Umbilical cord (tissue), 2 donors: ENCODE data around the gene HELT. TPM values are rescaled to one million over a fixed set of nuclear protein-coding genes. Genes with fewer than 3 reads are reported as not detected.
"Not testable (repeated sequence)": the region's sequence is repeated elsewhere in the genome, so short reads cannot be mapped to it uniquely, and the experiment has no call there.

Experiments used
- DNase-seq: peaks from one replicate; pipeline ENCODE4 v3.0.0-alpha.2; 2015; ENCODE audit warnings: low spot score
- total RNA-seq: library from RNA; depleted of rRNA; stranded (reverse); fragments of >200 nt; gene quantifications from one replicate; pipeline ENCODE4 v1.2.3, GENCODE V29; 2014; ENCODE audit warnings: low replicate concordance; ENCODE audit not compliant: insufficient read depth

Gene HELT
- total RNA-seq, 1 donor from 2014 or later, result not detected

DNA sequence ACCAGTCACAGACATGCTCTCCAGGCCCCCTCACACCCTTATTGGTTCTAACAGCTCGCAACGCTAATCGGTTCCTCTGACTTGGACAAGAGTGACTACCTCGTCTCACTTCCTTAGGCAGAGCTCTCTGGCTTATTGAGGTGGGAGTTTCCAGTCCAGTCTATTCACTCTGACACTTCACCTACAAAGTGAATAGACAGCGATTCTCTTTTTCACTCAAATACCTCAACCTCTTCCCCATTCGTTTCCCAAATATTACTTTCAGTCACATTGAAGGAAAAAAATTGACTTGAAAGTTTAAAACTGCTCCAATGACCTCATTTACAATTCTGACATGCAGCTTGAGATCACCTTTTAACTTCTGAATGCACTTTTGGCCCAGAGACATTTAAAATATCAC is 17.7 kb downstream of the HELT start:
- no peak for DNase-seq

DNA sequence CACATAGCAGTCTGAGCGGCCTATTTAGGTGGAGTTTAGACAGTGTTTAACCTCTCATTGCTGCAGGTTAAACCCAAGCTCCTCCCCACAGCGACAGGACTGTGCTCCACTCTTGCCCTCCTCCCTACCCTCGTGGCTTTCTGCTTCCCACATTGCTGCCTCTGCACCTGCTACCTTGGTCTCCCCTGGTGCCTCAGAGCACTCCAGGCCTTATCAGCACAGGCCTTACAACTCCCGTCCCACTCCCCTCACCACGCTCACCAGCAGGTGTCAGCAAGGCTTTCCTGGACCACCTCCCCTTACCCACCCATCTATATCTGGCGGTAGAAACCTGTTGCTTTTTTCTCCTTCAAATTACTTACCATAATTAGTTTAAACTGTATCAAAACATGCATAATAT is 18.6 kb downstream of the HELT start:
- no peak for DNase-seq

DNA sequence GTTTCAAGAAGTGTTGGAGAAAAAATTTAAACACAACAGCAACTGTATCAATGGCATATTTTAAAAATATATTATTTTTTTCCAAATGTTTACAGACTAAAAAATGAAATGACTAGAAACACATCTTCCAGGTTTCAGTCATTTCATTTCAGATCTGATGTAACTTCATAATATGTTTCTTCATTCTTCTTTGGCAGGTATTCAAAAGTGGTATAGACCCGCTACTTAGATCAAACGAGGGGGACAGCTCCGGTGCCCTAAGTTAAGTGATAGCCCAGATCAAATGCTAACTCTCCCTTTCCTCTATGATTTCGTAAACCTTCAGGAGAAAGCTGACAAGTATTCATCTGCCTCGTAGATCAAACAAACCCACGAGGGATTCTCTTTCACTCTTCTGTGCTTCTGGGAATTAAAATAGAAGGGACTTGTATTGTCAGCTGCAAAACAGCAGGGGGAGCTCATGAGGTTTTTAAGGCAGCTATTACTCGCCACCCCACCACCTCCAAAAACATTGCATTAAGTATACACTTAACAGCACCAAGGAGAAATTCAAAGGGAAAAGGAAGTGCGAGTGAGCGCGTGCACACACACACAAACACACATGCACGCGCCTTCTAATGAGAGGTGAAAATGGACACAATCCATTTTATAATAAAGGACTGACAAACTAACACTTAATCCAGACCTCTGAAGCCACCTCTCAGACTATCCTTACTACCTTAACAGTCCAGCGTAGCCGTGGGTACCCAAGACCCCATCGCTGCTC is 21.4 kb downstream of the HELT start:
- DNase-seq, result peak; percentile 52

GRCh38 chr4:185040523-185040922 is 22.2 kb downstream of the HELT start:
- no peak for DNase-seq

DNA sequence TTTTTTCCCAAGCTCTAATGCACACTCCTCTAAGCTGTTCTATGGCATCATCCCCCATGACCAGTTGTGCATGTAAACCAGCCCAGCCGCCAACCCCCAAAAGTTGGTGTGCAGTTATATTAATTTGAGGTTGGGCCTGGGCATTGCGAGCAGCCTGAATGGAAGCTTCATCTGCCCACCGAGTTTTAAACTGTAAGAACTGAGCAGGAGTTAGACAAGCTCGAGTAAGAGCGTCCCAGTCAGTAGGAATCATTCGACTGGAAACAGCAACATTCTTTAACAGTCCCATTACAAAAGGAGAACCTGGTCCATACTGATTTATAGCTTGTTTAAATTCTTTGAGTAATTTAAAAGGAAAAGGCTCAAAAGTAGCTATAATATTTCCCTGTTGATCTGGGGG is 32.0 kb downstream of the HELT start:
- DNase-seq, result not testable (repeated sequence)

GRCh38 chr4:185051283-185051682 is 33.0 kb downstream of the HELT start:
- not testable (repeated sequence) for DNase-seq

- DNase-seq, result no peak
Measured at GRCh38 chr4:185053746-185054145, 35.5 kb downstream of the HELT start.

DNA sequence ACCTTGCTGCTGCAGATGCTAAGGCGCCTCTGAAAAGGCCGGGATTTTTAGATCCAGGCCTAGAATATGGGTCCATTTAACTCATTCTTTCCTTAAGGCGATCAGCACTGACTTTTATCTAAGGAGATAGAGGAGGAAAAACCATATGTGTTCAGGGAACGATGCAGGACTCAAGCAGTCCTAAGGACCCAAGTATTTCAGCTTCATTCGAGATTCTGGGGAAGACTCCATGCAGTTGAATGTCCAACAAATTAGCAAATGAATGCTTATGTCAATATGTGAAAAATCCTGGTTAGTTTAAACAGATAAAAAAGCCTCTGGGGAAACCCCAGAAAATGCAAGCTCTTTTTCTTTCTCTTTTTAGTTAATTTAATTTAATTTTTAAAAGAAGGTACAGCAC is 36.0 kb downstream of the HELT start:
- DNase-seq, result no peak

DNA sequence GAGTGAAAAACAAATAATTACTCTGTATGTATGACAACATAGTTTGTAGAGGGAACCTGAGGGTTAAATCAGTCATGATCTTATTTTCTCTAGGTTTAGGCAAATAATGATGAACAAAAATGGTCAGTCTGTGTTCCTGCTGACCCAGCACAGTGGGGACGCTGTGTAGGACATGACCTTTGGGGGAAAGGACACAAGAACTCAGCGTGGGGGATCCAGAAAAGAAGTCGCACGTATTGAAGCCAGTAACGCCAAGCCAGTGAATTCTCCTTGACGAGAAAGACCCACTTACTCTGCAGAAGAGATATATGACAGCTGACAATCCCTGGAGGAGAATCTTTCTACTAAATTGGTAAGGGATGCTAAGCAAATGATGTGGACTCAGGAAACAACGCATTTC is 36.6 kb downstream of the HELT start:
- no peak for DNase-seq

GRCh38 chr4:185061610-185062009 is 43.3 kb downstream of the HELT start:
- DNase-seq, result no peak

- no peak for DNase-seq
Measured at GRCh38 chr4:185062606-185063005, 44.3 kb downstream of the HELT start.

DNA sequence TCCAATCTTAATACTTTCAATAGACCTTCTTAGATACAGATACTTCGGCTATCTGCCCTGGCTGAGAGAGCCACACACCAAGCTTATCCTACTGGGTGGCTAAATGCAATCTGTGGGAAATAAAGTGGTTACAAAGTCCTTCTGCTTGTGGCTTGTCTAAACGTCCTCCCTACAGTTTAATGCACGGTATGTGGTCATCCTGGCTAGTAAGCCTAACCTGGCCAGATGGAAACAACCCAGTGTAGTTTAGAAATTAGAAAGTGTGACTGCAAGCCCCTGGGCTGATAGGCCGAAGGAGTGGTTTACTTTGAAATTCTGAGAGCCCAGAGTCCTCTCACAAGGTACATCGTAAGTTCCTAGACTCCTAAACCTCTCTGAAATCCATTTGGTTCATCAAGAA is 47.9 kb downstream of the HELT start:
- DNase-seq, result no peak

DNA sequence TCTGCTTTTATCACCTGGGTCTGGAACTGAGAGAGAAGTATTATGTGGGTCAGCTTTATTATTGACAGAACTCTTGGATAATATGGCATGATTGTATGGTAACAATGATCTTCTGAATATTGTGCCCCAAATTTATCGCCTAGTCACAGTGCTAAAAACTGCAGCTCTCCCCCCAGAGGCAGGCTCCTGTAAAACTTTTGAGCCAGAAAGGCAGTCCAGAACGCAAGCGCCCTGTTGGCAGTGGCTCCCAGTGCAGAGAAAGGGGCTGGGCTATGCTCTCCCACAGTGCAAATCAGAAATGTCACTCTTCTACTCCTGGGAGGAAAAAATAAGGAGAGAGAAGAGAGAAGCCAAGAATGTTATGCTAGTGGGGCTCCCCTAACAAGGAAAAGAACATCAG is 50.5 kb downstream of the HELT start:
- DNase-seq, result no peak

Other genes with a start within 250 kb of the HELT start
- gene ACSL1, start 192.5 kb upstream of the HELT start, total RNA-seq, result 154 TPM
- 12.5 TPM for gene SLC25A4, start 124.8 kb downstream of the HELT start, total RNA-seq
- gene CFAP97, start 185.5 kb downstream of the HELT start, total RNA-seq, result 37.8 TPM
- 16.1 TPM for gene SNX25, start 191.1 kb downstream of the HELT start, total RNA-seq